Measurements from ENCODE around the gene PIAS1.
"Not testable (repeated sequence)": the region's sequence is repeated elsewhere in the genome, so short reads cannot be mapped to it uniquely, and the experiment has no call there.

The PIAS1 gene

DNA sequence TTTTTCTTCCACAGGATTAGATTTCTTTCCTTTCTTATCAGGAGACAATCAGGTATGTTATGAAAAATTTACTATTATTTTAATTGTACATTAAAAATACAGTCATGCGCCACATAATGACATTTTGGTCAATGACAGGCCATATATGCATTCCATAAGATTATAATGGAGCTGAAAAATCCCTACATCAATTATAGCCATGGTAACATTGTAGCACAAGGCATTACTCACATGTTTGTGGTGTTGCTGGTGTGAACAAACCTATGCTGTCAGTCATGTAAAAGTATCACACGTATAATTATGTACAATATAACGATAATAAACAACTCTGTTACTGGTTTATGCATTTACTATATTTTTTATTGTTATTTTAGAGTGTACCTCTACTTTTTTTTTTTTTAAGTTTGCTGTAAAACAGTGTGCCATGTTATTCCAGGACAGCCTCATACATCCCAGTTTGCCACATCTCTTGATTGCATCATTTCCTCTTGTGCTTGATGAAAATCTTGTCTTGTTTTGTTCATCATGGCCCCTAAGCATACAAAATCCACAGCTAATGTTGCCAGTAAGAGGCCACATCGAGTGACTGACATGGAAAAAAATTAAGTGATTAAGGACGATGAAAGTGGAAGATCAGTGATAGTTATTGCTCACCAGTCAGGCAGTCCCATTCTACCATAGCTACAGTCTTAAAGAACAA, 129.7 kb downstream of the PIAS1 start:
- DNase-seq (ENCODE audit: low read depth, low spot score): no peak

DNA sequence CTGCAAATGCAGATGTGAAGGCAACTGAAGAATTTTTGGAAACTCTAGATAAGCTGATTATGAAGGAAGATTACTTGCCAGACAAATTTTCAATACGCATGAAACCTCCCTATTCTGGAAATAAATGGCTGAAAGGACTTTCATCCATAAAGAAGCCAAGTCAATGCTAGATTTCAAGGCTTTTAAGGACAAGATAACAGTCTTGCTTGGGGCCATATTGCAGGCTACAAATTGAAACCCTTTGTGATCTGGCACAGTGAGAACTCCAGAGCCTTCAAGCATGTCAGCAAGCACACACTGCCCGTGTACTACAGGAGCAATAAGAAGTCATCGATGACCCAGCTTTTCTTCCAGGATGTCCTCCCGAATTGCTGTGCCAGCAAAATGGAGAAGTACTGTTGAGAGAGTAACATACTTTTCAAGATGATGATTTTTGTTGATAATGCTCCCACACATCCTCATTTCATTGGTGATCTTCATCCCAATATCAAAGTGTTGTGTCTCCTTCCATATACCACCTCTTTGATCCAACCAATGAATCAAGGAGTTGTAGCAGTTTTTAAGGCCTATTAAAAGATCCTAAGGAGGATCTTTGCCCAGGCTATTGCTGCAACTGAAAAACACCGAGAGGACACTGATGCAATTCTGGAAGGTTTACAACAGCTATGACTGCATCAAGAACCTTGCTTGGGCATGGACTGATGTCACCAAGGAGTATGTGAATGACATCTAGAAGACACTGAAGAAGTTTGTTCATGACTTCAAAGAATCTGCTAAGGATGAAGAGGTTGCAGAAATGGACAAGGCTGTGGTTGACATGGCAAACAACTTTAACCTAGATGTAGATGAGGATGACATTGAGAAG, 130.7 kb downstream of the PIAS1 start:
- DNase-seq (ENCODE audit: low read depth, low spot score): no peak

DNA sequence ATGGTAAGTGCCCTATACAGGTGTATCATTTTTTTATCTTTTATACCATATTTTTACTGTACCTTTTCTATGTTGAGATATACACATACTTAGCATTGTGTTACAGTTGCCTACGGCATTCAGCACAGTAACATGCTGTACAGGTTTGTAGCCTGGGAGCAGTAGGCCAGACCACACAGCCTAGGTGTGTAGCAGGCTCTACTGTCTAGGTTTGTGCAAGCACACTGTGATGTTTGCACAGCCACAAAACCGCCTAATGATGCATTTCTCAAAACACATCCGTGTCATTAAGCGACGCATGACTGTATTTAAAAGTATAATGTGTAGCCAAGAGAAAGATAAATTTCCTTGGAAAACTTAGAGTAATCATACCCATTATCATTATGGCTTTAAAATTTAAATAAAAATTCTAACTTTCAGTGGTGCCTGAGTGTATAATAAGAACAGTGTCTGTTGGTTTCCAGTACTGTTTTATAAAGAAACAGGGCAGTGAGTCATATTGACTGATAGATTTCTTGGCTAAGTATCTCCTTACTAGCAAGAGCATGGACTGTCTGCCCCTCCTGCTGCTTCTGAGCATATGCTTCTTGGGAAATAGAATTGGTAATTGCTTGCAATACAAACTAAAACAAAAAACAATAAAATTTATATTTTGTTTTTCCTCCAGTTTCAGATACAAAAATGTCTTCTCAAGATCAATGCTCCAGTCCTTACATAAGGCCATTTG, 132.7 kb downstream of the PIAS1 start:
- DNase-seq (ENCODE audit: low read depth, low spot score): no peak

DNA sequence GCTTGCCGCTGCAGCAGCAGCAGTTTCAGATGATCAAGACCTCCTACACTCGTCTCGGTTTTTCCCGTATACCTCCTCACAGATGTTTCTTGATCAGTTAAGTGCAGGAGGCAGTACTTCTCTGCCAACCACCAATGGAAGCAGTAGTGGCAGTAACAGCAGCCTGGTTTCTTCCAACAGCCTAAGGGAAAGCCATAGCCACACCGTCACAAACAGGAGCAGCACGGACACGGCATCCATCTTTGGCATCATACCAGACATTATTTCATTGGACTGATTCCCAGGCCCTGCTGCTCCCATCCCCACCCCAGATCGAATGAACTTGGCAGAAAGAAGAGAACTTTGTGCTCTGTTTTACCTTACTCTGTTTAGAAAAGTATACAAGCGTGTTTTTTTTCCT, 133.4 kb downstream of the PIAS1 start:
- DNase-seq (ENCODE audit: low read depth, low spot score): no peak

DNA sequence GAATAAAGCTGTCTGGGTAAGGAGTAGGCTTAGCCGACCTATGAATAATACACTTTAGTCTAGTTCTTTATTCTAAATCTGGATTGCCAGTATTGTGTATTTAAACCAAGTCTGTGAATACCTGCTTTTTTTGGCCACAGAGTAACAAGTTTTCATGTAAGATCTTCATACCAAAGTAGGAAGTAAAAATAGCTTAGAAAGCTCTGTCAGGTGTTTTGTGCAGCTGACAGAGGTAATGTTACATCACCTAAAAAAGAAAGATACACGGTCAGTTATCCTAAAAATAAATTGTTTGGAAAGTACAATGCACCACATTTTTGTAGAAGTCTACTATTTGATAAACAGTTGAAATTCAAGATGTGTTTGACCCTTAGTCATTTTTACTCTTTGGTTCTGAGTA, 134.5 kb downstream of the PIAS1 start:
- no peak for DNase-seq (ENCODE audit: low read depth, low spot score)

DNA sequence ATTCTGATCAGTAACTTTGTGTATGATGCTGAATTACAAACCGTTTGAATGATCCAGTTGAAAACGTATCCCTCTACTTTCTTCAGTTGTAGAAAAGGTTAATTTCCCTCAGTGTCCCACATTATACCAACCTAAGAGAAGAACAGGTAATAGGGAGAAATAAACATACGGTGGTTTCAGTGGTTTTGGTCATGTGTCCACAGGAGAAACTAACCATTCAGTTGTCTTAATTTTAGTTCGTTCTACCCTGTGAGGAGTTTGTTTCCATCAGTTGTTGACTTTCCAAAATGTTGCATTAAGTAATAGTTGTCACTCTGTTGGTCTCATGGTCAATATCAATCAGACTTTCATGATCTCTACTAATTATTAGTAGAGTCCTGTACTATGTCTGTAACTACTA, 135.9 kb downstream of the PIAS1 start:
- DNase-seq (ENCODE audit: low read depth, low spot score): no peak

DNA sequence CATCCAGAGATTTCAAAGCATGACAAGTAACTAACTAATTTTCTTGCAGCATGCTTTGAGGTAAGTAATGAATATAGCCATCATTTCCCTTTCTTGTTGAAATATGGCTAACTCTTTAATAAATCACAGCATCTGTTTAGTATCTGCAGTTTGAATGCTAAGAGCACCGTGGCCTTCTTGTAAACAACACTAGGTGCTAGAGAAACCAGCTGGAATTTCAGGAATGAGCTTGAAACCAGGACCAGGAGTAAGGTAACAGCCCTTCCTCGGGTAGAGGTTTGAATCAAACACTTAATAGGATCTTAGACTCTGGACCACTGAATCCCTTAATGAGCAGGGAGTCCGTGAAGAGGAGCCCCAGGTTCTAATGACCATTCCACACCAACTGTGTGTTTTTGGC, 137.4 kb downstream of the PIAS1 start:
- no peak for DNase-seq (ENCODE audit: low read depth, low spot score)

DNA sequence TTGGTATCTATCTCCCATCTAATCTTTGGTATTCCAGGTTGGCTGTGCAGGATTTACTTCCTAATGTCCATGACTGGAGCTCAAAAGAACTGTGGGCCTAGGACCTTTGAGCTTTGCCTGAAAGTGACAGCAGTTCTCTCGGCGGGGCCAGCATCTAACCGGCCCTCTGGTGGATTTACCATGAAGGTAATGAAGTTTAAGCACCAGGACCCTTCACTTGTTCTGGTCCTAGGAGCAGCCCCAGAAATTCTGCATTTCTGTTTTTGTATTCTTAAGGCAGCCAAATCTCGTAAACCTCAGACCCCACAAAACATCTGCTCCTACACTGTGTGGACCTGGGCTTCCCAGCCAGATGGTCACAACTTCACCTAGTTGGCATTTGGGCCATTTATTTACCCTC, 138.0 kb downstream of the PIAS1 start:
- DNase-seq (ENCODE audit: low read depth, low spot score): no peak

DNA sequence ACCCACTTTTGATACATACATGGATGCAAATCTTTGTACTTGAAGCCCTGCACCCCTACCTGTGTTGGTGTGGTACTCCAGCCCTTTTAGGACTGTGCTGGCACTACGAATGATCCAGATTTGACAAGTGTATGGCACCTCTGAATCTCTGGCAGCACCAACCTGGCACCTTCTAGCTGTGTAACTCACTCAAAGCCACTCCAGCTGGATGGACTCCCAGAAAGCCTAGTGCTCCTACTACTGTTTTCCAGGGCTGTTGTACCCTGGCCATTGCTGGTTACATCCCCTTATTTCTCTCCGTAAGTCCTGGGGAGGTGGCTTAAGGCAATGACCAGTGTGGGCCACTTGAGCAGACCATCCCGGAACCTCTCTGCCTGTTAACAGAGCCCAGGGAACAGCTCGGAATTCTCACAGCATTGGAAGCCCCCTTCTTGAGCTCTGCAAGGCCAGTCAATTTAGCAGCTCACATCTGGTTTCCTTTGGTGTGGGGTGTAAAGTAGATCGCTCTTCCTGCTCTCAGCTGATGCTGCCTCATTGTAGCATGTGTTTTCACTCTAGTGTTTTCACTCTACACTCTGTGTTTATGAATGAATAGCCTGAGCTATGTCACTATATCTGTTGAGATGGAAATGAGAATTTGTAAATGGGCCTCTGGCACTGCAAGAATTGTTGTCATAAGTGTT, 138.8 kb downstream of the PIAS1 start:
- no peak for DNase-seq (ENCODE audit: low read depth, low spot score)

DNA sequence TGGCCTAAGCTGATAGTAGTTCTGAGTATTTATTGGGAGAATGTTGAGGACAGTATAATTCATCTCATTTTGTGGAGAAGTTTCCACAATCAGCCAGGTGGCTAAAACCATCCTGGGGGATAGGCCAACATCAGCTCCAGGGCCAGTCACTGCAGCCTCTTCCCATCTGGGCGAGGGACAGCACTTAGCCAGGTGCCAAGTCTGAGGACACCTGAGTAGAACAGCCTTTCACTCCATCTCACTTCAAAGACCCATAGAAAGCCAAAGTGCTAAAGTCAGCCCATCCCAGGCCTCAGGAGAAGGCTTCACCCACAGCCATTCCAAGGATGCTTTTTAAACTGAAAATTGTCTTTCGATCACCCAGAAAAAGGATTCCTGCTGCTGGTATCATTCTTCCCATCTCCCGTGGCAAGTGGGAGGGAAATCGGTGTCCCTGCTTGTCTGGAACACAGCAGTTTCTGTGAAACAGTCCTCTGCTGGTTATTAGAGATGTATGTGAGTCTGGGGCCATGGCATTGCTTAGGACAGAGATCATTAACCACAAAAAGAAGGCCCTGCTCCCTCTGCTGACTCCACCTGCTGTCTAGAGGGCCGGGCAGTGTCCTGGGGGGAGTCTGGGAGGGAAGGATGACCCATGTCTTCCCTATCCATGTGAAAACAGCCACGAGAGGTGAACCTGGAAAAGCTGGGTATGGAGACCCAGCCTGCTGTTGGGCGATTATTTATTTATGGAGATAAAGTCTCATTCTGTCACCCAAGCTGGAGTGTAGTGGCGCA, 141.4 kb downstream of the PIAS1 start:
- DNase-seq (ENCODE audit: low read depth, low spot score): no peak

DNA sequence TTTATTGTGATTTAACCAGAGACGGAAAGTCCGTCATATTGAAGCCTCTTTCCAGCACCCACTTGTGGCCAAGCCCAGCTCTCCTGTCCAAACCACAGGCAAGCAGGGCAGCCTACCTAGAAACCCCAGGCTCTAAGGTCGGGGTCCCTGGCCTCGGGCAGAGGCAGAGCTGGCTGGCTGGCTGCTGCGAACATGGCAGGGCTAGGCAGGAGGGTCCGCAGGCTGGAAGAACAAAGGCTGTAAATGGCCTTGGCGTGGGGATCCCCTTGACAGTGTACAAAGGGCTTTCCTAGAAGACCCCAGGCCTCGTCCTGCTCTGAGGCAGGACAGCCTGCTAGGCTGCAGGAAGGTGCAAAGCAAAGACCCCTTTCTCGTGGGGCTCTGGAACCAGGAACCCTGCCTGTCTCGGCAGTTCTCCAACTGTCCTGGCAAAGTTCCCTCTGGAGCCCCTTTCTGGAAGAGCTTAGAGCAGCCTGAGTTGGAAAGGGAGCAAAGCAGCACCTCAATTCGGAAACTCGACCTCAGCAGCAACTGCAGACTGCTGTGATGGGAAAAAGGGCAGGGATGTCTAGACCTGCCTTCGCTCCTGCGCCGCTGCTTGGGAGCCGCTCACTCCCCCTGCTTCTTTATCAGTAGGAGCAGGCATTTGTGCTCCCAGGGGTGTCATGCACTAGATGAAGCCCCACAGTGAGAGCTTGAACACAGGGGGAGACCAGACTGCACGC, 142.5 kb downstream of the PIAS1 start:
- no peak for DNase-seq (ENCODE audit: low read depth, low spot score)

DNA sequence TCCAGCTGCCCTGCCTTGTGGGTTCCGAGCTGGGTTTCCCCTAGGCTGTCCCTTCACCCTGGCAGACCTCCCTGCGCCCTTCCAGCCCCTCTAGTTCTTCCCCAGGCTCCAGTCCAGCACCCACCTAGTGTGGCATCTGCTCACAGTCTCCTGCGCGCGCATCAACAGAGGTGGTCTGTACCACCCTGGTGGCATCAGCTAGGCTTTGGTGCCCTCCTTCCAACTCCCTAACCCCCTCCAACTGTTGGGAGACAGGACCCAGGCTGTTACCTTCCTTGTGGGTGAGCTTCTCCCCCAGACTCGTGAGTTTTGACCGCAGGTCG, 143.0 kb downstream of the PIAS1 start:
- no peak for DNase-seq (ENCODE audit: low read depth, low spot score)

DNA sequence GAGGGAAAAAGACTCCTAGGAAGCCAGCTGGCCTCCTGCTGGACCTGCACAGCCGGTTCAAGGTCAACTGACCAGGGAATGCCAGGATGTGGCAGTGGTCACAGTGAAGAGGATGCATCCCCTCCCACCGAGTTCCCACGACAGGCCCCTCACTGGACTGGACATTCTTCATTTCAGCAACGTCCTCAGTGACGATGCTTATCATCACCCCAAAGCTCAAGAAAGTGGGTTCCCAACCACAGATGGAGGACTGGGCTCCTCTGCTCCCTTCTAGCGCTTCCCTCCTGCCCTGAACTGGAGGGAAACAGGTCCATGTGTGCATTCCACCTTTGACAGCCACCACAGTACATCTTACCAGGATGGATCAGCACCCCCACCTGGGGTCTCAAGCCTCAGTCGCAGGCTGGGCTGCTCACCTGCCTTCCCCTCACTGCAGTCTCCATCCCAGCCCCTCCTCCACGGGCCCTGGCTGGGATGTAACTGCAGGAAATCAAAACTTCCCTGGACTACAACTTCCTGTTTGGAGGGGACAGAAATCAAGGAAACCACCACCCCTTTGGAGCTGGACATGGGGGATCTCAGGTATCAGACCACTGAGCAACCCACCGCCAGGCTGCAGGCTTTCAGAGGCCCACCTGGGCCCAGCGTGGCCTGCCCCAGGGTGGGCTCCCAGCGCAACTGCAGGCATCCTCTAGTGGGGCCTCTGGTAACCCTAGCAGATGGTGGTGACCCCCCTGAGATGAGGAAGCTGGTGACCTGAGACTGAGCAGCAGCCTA, 143.7 kb downstream of the PIAS1 start:
- DNase-seq (ENCODE audit: low read depth, low spot score): no peak

DNA sequence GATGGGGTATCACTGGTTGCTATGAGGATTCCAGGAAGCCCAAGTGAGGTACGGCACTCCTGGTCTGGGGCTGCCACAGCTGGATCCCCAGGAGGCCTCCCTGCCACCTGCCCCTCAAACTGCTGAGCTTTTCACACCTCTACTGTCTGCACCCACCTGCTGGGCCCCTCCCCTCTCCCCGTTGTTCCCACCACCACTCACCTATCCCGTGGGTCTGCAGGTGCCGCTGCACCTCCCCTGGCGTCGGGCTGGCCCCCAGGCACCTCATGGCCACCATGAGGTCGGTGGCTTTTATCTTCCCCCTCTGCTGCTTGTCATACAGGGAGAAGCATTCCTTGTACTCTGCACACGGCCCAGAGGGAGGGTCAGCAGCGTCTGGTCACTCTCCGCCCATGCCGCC, 145.2 kb downstream of the PIAS1 start:
- DNase-seq (ENCODE audit: low read depth, low spot score): no peak

DNA sequence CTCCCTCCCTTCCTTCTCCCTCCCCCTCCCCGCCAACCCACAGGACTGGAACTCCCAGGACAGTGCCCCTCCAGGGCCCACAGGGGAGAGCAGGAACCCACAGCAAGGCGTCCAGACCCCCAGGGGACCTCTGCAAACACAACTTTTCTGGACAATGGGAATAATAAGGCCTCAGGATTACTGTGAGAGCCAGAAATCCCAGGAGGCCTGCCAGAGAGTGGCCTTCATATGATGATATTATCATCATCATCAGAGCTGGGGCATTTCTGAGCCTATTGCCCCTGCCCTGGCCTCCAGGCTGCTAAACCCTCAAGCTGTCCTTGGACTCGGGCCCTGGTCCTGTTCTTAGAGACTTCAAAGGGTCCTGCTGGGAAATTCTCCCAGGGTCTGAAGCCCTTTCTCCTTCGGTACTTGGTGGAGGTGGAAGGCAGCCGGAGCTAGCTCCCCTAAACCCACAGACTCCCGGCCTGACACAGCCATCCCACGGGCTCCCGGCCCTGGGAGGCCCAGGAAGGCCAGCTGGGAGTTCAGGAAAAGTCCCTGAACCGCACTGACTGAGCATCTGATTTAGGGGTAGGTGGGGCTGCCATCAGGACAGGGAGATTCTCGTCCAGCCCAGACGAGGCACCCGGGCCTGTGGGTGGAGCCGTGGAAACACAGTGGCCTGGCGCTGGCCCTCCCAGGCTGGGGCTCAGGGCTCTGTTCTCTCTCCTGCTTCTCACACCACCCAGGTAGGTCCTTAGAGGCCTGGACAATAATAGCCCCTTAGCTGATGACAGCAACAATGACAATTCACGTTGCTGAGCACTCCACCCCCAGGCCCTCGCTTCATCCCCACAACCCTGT, 146.1 kb downstream of the PIAS1 start:
- DNase-seq (ENCODE audit: low read depth, low spot score): no peak

DNA sequence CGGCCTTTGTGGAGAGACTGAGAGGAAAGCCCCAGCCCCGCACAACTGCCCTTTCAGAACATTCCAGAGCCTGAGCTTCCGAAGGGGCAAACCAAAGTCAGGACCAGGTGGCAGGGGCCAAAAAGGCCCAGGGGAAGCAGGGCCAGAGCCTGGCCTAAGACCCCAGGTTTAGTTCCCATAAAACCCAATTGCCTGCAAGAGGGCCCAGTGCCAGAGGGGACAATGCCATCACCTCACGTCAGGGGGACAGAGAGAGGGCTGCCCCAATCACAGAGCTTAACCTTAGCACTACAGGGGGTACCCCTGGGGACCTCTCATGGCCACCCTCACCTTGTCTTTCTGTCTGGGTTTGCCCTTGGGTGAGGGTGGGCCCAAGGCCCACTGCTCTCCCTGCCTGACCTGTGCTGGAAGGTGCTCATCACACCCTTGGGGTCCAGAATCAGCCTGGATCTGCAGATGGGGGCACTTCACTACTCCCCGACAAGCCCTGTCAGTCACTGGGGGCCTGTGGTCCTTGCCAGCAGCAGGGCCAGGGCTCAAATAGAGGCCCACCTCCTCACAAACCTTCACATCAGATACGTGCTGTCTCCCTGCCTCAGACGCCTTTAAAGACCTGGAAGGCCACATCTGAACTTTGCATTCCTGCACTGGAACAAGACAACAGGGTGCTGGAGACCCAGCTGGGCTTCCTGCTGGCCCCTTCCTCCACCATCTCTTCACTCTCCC, 147.2 kb downstream of the PIAS1 start:
- no peak for DNase-seq (ENCODE audit: low read depth, low spot score)

DNA sequence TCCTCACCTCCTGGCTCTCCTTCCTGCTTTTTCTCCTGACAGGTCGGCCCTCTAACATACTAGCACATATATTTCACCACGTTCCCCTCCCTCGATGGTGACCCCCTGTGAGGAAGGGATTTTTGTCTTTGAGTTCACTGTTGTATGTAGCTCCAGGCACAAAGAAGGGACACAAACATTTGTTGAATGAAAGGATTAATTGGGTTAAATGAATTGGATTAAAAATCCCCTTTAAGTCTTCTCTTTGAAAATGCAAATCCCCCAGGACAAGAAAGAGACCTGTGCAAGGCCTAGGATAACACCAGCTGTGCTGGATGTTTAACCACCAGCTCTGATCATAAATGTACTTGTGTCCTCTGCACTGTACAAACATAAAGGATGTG, 147.8 kb downstream of the PIAS1 start:
- no peak for DNase-seq (ENCODE audit: low read depth, low spot score)

DNA sequence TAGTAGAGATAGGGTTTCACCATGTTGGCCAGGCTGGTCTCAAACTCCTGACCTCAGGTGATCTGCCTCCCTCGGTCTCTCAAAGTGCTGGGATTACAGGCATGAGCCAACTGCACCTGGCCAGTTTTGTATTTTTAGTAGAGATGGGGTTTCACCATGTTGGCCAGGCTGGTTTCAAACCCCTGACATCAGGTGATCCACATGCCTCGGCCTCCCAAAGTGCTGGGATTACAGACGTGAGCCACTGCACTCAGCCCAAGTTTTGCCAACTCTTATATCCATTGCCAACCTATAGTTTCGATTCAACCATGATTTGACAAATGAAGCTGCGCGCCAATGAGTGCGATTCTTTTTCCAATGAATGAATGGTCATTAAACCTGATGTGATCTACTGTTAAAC, 148.9 kb downstream of the PIAS1 start:
- DNase-seq (ENCODE audit: low read depth, low spot score): not testable (repeated sequence)
